Suppressor macrophage treated with lipopolysaccharide for 4 hours (primary cell): Measurements from ENCODE around the gene NCK1.

Experiments
- DNase-seq: peaks from one replicate; pipeline ENCODE4 v3.0.0-alpha.2; 2020

Gene NCK1

DNA sequence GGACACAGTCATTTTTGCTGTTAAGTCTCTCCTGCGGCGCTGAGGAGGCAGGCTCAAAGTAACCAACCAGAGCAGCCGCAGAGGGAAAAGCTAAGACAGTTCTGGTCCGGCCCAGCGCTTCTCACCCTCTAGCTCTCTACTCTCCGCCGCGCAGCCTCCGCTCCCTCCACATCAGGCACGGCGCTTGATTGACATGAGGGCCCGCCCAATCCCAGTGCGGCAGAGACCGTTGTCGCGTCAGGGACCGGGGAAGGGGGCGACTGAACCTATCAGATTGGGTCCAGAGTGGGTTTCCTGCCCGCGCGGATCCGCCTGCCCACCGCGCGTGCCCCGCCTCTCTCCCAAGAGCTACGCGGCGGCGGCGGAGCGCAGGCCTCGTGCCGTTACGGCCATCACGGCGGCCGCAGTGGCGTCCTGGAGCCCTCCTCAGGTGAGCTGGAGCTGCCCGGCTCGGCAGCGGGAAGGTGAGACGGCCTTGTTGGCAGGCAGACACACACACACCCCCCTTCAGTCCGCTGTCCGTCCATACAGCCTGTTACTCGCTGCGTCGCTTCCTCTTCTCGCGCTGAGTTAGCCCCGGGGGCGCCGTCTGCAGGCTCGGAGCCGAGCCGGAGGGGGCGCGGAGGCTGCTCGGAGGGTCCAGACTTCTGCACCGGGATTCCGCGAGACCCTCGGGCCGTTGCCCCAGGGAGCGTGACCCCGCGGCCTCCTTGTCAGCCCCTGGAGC is at the start of gene NCK1:
NCK1 (plus strand) TSS at position 319 of the 727 bp plus-strand sequence. CDS start 65,794 bp downstream, outside the sequence.
- DNase-seq: peak; percentile 98

DNA sequence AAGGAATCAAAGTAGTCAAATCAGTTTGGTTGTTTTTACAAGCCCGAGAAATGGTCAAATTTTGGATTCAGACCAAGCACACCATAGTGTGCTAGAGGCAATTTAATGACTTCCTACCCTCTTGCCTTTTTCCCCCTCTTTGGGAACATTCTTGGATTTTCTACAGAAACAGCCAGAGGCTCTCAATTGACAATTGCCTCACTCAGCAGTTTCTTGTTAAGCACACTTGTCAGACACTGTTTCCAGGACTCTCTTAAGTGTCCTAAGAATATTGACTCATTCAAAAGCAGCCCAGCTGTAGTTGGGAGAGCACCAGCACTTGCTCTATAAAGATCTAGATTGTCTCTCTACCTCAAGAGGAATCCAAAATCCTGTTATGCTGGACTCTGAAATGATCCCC is 44.6 kb upstream of the NCK1 start:
- DNase-seq: no peak

GRCh38 chr3:136818191-136818768 is 43.7 kb upstream of the NCK1 start:
- no peak for DNase-seq

- DNase-seq: peak; percentile 17
These were observed 43.1 kb upstream of the NCK1 start, which contains the start of gene SLC35G2 for GRCh38 chr3:136818769-136819391. Gene SLC35G2, plus strand, starts transcription at chr3:136819126. Its CDS starts 35,335 bp downstream, at chr3:136854461.

DNA sequence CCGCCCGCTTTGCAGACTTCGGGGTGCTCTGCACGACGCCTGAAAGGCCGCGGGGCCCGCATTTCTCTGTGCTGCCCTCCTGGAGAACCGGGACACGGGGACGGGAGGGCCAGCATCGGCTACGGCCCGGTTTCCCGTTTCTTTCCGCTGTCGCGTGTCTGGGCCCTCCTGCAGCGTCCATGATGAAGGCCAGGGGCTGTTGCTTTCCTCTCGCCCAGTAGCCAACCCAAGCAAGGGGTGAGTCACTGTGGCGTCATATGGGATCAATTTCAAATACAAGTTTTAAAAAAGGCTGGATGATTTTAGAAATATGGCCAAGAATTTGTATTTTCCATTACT is 42.6 kb upstream of the NCK1 start:
- DNase-seq: peak; percentile 39

DNA sequence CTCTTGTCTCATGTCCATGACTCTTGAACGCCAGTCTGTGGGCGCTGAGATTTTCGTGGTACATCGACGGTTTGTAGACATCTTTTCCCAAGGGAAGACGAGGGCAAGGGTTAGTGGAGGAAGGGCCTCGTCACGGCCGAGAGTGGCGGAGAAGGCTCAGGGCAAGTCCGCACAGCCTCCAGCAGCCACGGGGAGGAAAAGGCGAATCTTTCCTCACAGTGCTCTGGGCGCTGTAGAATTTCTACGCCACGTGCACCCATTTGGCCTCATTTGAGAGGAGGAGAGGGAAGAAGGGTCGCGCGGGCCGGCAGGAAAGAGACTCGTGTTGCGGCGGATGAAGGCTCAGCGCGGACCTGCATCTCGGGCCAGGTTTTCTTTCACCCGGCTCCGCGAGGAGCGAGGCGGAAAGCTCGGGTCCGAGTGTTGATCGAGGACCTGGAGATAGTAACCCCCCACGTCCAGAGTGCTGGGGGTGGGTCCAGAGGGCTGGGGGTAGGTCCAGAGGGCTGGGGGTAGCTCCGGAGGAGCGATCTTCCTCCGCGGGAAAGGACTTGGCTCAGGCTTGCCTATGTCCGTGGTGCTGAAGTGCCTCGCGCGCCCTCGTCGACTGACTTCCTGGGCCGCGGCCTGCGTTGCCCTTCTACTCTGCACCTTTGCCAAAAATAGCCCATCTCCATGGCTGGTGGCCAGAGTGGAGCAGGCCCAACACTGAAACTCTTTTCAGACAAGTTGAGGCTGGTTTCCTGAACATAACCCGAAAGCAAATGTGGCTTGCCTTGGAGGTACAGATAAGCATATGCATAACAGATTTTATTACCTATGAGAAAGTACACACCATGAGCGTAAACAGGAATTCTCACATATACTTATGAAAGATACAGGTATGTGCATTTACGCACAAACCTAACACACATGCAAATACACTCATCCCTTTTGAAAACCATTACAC is 42.0 kb upstream of the NCK1 start:
- DNase-seq: peak; percentile 18

DNA sequence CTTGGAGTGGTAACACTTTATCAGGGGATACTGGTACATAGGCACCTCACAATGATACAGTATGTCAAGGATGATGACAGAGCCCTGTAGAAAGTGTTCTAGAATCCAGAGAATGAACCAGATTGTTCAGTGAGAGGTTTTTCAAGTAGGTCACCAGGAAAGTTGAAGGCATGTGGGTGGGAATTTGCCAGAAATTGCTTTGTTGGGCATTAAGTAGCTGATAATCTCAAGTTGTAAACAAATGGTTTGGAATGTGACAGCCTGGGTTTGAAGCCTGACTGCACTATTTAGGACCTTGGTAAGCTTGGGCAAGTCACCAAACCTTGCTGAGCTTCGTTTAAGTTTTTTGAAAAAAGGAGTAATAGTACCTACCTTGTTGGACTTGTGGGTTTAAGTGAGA is 30.5 kb upstream of the NCK1 start:
- DNase-seq: no peak

DNA sequence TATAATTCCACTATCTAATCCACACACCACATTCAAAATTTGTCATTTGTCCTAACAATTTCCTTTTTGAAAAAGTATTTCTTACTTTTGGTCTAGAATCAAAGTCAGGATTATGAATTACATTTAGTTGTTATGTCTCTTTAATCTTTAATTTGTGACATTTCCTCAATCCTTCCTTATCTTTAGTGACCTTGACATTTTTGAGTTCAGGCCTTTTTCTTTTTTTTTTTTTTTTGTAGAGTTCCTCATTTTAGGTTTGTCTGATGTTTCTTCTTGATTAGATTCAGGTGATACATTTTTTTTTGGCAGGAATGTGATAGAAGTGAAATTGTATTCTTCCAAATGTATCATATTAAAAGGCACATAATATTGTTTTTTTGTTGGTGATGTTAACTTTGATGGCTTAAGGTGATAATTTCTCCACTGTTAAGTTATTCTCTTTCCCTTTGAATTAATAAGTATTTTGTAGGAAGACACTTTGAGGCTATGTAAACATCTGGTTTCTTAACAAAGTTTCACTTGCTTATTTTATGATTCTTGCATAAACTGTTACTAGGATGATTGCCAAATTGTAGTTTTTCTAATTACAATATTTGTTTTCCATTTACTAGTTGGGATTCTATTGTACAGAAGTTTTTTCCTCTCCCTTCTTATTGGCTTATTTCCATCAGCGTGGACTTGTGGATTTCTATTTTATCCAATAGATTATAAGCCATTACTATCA is 26.8 kb upstream of the NCK1 start:
- no peak for DNase-seq

- no peak for DNase-seq
These were observed 26.0 kb upstream of the NCK1 start for GRCh38 chr3:136835813-136836510.

DNA sequence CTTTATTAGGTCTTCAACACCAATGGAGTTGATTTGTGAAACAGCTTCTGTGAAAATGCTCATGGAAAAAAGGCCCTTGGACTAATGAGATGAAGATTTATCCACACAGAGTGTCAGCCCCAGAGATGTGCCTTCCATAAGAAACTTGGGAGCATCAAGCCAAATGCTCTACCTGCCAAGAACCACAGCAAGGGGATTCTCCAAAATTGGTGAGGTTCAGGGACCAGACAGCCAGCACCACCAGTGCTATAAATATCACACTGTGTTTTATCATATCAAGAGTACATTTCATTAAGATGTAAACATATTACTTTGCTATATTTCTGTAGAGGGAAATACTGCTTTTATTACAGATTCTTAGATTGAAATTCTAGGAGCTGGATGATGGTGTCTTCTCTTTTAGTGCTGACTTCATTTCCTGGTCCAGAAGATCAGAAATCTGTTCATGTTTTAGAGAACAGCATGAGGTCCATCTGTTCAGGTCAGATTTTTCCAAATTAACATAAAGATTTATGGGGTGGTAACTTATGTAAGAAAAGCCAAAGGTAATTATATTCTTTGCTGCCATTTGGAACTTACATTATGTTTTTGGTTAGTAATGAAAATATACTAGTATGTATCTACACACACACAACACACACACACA is 25.4 kb upstream of the NCK1 start:
- DNase-seq: no peak

DNA sequence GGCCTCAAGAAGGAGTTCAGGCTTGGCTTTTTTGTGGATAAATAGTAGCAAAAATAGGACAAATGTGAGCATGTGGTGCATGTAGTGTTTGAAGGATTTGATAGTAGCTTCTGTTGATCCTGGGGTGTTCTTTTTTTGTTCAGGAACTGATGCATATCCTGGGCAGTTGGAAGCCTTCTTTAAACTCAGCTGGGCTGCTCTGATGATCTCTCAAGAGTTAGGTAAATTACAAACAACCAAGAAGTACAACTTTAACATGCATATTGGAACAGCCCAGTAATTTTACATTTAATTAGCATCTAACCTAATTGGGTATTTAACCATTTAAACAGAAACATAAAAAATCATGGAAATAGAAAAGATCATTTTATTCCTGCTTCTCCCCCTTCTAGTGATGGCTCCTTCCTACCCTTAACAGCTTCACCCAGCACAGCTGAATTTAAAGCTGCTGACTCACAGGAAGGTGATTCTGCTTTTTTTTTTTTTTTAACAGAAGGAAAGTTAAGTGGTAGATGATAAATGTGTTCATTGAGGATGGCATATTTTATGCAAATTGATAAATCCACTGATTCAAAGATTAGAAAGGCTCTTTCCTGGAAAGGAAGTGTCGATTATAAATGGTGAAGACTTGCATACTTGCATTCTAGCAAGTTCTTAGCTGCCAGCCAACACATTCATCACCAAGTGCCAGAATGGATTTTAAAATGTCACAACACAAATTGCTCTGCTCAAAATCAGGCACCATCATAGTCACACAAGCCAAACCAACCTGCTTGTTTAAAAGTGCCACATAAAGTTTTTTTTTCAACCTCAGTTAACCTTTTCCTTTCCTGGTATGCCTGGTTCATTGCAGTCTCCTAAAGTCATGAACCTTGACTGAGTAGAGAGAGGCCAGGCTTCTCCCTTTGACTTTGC is 23.1 kb upstream of the NCK1 start:
- DNase-seq: no peak

- DNase-seq: no peak
These were observed 22.5 kb upstream of the NCK1 start for GRCh38 chr3:136839556-136839931.

- no peak for DNase-seq
These were observed 21.8 kb upstream of the NCK1 start for GRCh38 chr3:136840252-136840651.

DNA sequence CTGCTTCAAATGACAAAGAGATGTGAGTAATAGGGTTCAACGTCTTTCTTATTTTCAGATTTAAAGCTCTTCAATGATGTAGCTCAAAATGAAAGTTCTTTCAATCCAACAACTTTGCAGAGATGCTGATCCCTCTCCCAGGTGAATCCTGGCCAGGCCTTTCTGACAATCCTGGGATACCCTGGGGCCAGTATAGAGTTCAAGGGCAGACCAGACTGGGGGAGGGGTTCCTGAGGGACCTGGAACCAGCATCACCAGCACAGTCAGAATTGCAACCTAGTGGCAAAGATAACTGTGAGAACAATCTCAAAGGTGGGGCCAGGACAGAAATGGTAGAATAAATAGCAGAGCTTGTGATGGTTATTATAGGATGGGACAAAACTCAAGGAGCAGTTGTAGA is 19.7 kb upstream of the NCK1 start:
- no peak for DNase-seq

GRCh38 chr3:136844724-136845123 is 17.3 kb upstream of the NCK1 start:
- DNase-seq: no peak

DNA sequence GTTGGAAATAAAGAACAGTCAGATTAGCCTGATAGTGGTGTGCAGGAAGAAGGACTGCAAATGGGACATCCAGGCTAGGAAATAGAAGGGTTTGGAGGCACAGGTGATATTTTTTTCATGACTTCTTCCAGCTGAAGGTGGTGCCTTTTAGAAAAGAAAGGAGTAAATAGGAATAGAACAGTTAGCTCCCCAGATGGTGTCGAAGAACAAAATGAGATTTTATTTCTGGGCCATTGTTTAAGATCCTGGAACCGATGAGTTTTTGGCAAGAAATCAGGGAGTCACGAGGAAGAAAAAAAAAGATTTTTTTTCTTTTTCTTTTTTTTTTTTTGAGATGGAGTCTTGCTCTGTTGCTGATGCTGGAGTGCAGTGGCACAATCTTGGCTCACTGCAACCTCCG is 9.8 kb upstream of the NCK1 start:
- no peak for DNase-seq

- DNase-seq: peak; percentile 62
These were observed 5.3 kb upstream of the NCK1 start for GRCh38 chr3:136856665-136857064.

GRCh38 chr3:136858381-136858780 is 3.6 kb upstream of the NCK1 start:
- DNase-seq: peak; percentile 82

DNA sequence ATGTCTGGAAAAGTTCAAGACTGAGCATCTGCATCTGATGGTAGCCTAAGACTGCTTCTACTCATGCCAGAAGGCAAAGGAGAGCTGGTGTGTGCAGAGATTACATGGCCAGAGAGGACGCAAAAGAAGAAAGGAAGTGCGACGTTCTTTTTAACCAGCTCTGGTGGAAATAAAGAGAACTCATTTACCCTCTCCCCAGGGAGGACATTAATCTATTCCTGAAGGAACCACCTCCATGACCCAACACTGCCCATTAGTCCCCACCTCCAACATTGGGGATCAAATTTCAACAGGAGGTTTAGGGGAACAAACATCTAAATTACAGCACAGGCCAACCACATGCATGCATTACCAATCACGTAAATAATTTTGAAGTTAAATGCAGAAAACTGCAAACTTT is 1.5 kb upstream of the NCK1 start:
- DNase-seq: no peak

GRCh38 chr3:136862617-136863322 is 762 bp downstream of the NCK1 start:
- DNase-seq: peak; percentile 29
